GM12878 (cell line): ENCODE results near the gene KRTAP5-3. TPM values are rescaled to one million over a fixed set of nuclear protein-coding genes. Genes with fewer than 3 reads are reported as not detected.

Experiments
- ATAC-seq: fragments of 200-7000 bp; cut with Tn5 transposase; 3 replicates; pipeline ENCODE4 v1.9.1; 2020; ENCODE audit warnings: mild to moderate bottlenecking, moderate library complexity
- BruUV-seq: library from RNA; stranded (reverse); fragments of 400-500 nt; replicated peaks from 2 replicates; lab custom pipeline; 2021; lab: Mats Ljungman, UMichigan
- CTCF ChIA-PET: fragments of 300-600 bp; sonication (Branson Sonifier 250); formaldehyde crosslinking; extraction: SDS; loops from one replicate; lab custom pipeline; 2021; ENCODE audit warnings: inconsistent platforms; lab: Yijun Ruan, JAX
- POLR2A ChIA-PET: fragments of 350-600 bp; formaldehyde crosslinking; extraction: SDS; loops from one replicate; lab custom pipeline; 2021; ENCODE audit warnings: inconsistent platforms; lab: Charles Lee
- RAD21 ChIA-PET: fragments of 300-600 bp; sonication (Branson Sonifier 250); formaldehyde crosslinking; loops from one replicate; lab custom pipeline; 2023; ENCODE audit warnings: antibody characterized with exemption; ENCODE audit not compliant: unreplicated experiment; lab: Charles Lee
- SMC1A ChIA-PET: fragments of 300-600 bp; sonication (Branson Sonifier 250); formaldehyde crosslinking; loops from one replicate; lab custom pipeline; 2023; ENCODE audit not compliant: unreplicated experiment, uncharacterized antibody; lab: Charles Lee
- DNase-seq: peaks from one replicate; pipeline ENCODE4 v3.0.0-alpha.2; 2011; ENCODE audit warnings: low read depth, low spot score
- FAIRE-seq: peaks from 3 replicates; lab custom pipeline; 2011; peaks lifted over from hg19 to GRCh38; lab: Jason Lieb, UNC
- H2AFZ ChIP-seq: 2 replicates; pipeline ENCODE4 v1.6.0; 2011; ENCODE audit warnings: low read depth, low read length, control low read depth; ENCODE audit not compliant: control insufficient read depth
- H3K27ac ChIP-seq: 2 replicates; pipeline ENCODE4 v1.5.1; 2011; ENCODE audit warnings: control low read depth; ENCODE audit not compliant: control insufficient read depth, insufficient read depth
- H3K27me3 ChIP-seq, 2 experiments: replicated peaks in 1 of 2; 2 replicates each; pipeline versions ENCODE4 v1.6.0 to v1.6.1; 2011; ENCODE audit warnings: low read length in 1 of 2; ENCODE audit not compliant: control insufficient read depth in 2 of 2, insufficient read depth in 2 of 2
- H3K36me3 ChIP-seq, 2 experiments: 2 replicates each; pipeline ENCODE4 v1.5.1; 2011; ENCODE audit warnings: low read length in 1 of 2; ENCODE audit not compliant: control insufficient read depth in 2 of 2, insufficient read depth in 2 of 2
- H3K4me1 ChIP-seq: 2 replicates; pipeline ENCODE4 v1.6.1; 2011; ENCODE audit warnings: mild to moderate bottlenecking, low read length, moderate library complexity, mixed read lengths; ENCODE audit not compliant: control insufficient read depth, insufficient read depth
- H3K4me2 ChIP-seq: 2 replicates; pipeline ENCODE4 v1.6.0; 2011; ENCODE audit warnings: control low read depth; ENCODE audit not compliant: control insufficient read depth, insufficient read depth
- H3K4me3 ChIP-seq: fragments of 200-600 bp; sonication (generic); 2 replicates; pipeline ENCODE4 v1.5.1; 2016
- H3K79me2 ChIP-seq: 2 replicates; pipeline ENCODE4 v1.6.0; 2011; ENCODE audit warnings: low read length; ENCODE audit not compliant: control insufficient read depth, insufficient read depth
- H3K9ac ChIP-seq: 2 replicates; pipeline ENCODE4 v1.8.0; 2011; ENCODE audit warnings: low read length, control low read depth, mixed read lengths; ENCODE audit not compliant: control insufficient read depth, insufficient read depth
- H3K9me3 ChIP-seq: replicated peaks from 3 replicates; pipeline ENCODE4 v1.5.1; 2011; ENCODE audit warnings: mild to moderate bottlenecking, low read length; ENCODE audit not compliant: control insufficient read depth, insufficient read depth
- H4K20me1 ChIP-seq: 2 replicates; pipeline ENCODE4 v1.6.0; 2011; ENCODE audit not compliant: control insufficient read depth, insufficient read depth
- BCL3 ChIP-seq: IDR thresholded peaks from 2 replicates; pipeline ENCODE4 v1.6.1; 2011; ENCODE audit warnings: borderline replicate concordance, low read depth, mild to moderate bottlenecking, moderate library complexity, low read length; ENCODE audit not compliant: insufficient read depth, poor library complexity, severe bottlenecking
- ESRRA ChIP-seq: IDR thresholded peaks from 2 replicates; pipeline ENCODE4 v1.6.1; 2012; ENCODE audit warnings: mild to moderate bottlenecking, low read length, improper control_type of control experiment
- FOXK2 ChIP-seq: fragments of 450-650 bp; IDR thresholded peaks from 2 replicates; pipeline ENCODE4 v1.6.1; 2017; ENCODE audit warnings: mild to moderate bottlenecking, moderate library complexity
- GATAD2B ChIP-seq: fragments of 450-650 bp; conservative IDR thresholded peaks from 2 replicates; pipeline ENCODE4 v1.6.1; 2017; ENCODE audit warnings: low read depth, mild to moderate bottlenecking, moderate library complexity
- HCFC1 ChIP-seq: fragments of 150-350 bp; IDR thresholded peaks from 2 replicates; pipeline ENCODE4 v1.6.1; 2014; ENCODE audit warnings: low read length
- HDAC6 ChIP-seq: fragments of 200-600 bp; sonication (generic); IDR thresholded peaks from one replicate; pipeline ENCODE4 v1.8.0; 2017; ENCODE audit warnings: antibody characterized with exemption; ENCODE audit not compliant: unreplicated experiment
- NKRF ChIP-seq: fragments of 450-650 bp; conservative IDR thresholded peaks from 2 replicates; pipeline ENCODE4 v1.6.1; 2017; ENCODE audit warnings: mild to moderate bottlenecking, moderate library complexity
- POLR2A ChIP-seq: IDR thresholded peaks from 2 replicates; pipeline ENCODE4 v1.6.1; 2011; ENCODE audit warnings: low read depth, mild to moderate bottlenecking, low read length
- POLR2AphosphoS2 ChIP-seq: IDR thresholded peaks from 2 replicates; pipeline ENCODE4 v1.6.1; 2011; ENCODE audit warnings: low read depth, mild to moderate bottlenecking, low read length, improper control_type of control experiment, moderate library complexity
- YY1 ChIP-seq: IDR thresholded peaks from 2 replicates; pipeline ENCODE4 v1.6.1; 2011; ENCODE audit warnings: low read depth, mild to moderate bottlenecking, low read length
- ZBED1 ChIP-seq: IDR thresholded peaks from 2 replicates; pipeline ENCODE4 v1.6.1; 2016; ENCODE audit warnings: borderline replicate concordance
- WGBS: methylation state at CpG from one replicate; pipeline ENCODE4 v1.1.6; 2016; ENCODE audit warnings: low lambda C conversion rate; ENCODE audit not compliant: insufficient replicate concordance, insufficient coverage; ENCODE audit errors: missing lambda C conversion rate; 5-methylcytosine and 5-hydroxymethylcytosine counted together
- in situ Hi-C: fragments of 300-500 bp; cut with MboI; formaldehyde crosslinking; loops from 9 replicates; pipeline ENCODE4 v1.14.3; 2018; ENCODE audit warnings: mixed read lengths
- intact Hi-C: fragments of 100-400 bp; cut with micrococcal nuclease; formaldehyde crosslinking; loops from one replicate; pipeline ENCODE4 v1.14.2; 2022; ENCODE audit not compliant: unreplicated experiment
- polyA plus RNA-seq, 11 experiments: library from polyadenylated mRNA; depleted of rRNA in 4 of 11; unstranded in 6 of 11; stranded (reverse) in 5 of 11; fragments of >200 nt; fragmentation: Nextera tagmentation in 4 of 11; fragmentation: Illumina TruSeq in 1 of 11; extraction: Ambion mirVana in 4 of 11; extraction: Trizol in 1 of 11; gene quantifications; 1 replicate in 1 of 11; 2 replicates in 10 of 11; pipeline versions ENCODE4 v1.2.1 to v1.2.3, GENCODE V29; 2011 to 2016; ENCODE audit warnings: inconsistent platforms in 2 of 11, missing spikeins in 2 of 11, low read depth in 1 of 11
- total RNA-seq, 4 experiments: library from RNA; depleted of rRNA in 3 of 4; stranded (reverse); fragments of >200 nt in 3 of 4; fragmentation: Illumina TruSeq in 1 of 4; extraction: Trizol in 1 of 4; gene quantifications; 2 replicates each; pipeline versions ENCODE4 v1.2.1 to v1.2.3, GENCODE V29; 2013 to 2021

The KRTAP5-3 gene
- total and polyA plus RNA-seq, 10 of the 15 experiments (the other 5 are each of a cell fraction or from before 2014, with no cell fraction given) = not detected

GRCh38 chr11:1639102-1639620, 30.9 kb upstream of the KRTAP5-3 start (continued):
- no peak for TF ChIP-seq NKRF
- TF ChIP-seq YY1 = no peak
- no peak for TF ChIP-seq POLR2A

- Histone ChIP-seq H3K4me1 (no peaks in the 10 kb centered on the region), H3K4me2 (no peak overlapping the region), H2AFZ (no peak overlapping the region), H3K27ac (no peak overlapping the region), H3K9me3 (no peaks in the 10 kb centered on the region), H3K27me3 (no peaks in the 10 kb centered on the region; a peak in 2 of 4 replicates), H3K79me2 (no peaks in the 10 kb centered on the region), H3K4me3 (no peak overlapping the region), H4K20me1 (no peaks in the 10 kb centered on the region), H3K36me3 (no peaks in the 10 kb centered on the region), H3K9ac (no peak overlapping the region)
- ChIA-PET RAD21 (no interaction called here), SMC1A (no interaction called here), POLR2A (no interaction called here), CTCF (interaction anchor here (0.6 to 3.6 kb wide), 2 partner anchors 14 to 1081 kb away, joined by 3 to 23 read pairs; no protein-coding TSS in a partner anchor)
- FAIRE-seq (no peak), DNase-seq (no peak), ATAC-seq (no peak)
- no peak for TF ChIP-seq FOXK2
- TF ChIP-seq BCL3 = no peak
- no peak for TF ChIP-seq GATAD2B
- no peak for TF ChIP-seq ESRRA
- TF ChIP-seq HCFC1 = no peak
- TF ChIP-seq ZBED1 = no peak
- no peak for TF ChIP-seq HDAC6
- no peak for TF ChIP-seq POLR2AphosphoS2
- 18% methylated on average over 8 of the region's 8 CpGs for WGBS
- intact Hi-C loops (no loop called here), in situ Hi-C loops (no loop called here)
- BruUV-seq = no TSS peak
Observed at GRCh38 chr11:1638344-1638743, 30.1 kb upstream of the KRTAP5-3 start.
